Measurements from ENCODE around the gene NUP107.

DNA sequence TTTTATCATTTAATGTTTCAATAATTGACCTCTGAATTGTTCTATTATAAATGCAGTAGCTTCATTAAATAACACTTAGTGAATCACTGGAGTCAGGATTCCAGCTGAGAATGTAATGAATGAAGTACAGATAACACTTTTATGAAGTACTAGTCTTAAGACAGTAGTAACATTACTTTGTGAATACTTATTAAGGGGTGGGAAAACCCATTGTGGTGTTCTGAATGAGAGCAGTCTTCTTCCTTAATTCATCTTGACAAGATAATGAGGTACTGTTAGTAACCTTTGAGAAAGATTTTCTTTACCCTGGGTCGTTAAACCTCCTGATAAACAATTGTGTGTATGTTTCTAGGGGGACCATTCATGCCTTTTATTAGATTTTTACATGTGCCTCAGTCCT is 12.7 kb downstream of the NUP107 start:
- TF ChIP-seq CTCF (IDR thresholded peaks at IDR 0.05) = no peak
- TF ChIP-seq POLR2A (IDR thresholded peaks at IDR 0.05) = no peak

All from adrenal gland (tissue), 5 donors.